ENCODE measurements around the gene CDH4. TPM values are rescaled to one million over a fixed set of nuclear protein-coding genes. Genes with fewer than 3 reads are reported as not detected.

CDH4 gene
- total and polyA plus RNA-seq, 7 donors = under 0.01 to 0.06 TPM; not detected in 5

GRCh38 chr20:61543086-61543485 is 291.0 kb downstream of the CDH4 start:
- Histone ChIP-seq H3K9me3 (no peaks in the 10 kb centered on the region), H3K27me3 (peaks cover 0 to 21% (median 0%) of the 10 kb centered on the region in 3 donors), H3K4me3 (no peak overlapping the region), H3K27ac (no peak overlapping the region), H3K4me1 (no peaks in the 10 kb centered on the region), H3K36me3 (no peaks in the 10 kb centered on the region)
- intact Hi-C loops (cut with DNase I) = no loop called here
- WGBS, 2 donors = 65 to 83% methylated on average over 8 of the region's 8 CpGs
- no peak for TF ChIP-seq POLR2A (IDR thresholded peaks at IDR 0.05)
- TF ChIP-seq EP300 (IDR thresholded peaks at IDR 0.05) = no peak
- TF ChIP-seq, protein P1, sequence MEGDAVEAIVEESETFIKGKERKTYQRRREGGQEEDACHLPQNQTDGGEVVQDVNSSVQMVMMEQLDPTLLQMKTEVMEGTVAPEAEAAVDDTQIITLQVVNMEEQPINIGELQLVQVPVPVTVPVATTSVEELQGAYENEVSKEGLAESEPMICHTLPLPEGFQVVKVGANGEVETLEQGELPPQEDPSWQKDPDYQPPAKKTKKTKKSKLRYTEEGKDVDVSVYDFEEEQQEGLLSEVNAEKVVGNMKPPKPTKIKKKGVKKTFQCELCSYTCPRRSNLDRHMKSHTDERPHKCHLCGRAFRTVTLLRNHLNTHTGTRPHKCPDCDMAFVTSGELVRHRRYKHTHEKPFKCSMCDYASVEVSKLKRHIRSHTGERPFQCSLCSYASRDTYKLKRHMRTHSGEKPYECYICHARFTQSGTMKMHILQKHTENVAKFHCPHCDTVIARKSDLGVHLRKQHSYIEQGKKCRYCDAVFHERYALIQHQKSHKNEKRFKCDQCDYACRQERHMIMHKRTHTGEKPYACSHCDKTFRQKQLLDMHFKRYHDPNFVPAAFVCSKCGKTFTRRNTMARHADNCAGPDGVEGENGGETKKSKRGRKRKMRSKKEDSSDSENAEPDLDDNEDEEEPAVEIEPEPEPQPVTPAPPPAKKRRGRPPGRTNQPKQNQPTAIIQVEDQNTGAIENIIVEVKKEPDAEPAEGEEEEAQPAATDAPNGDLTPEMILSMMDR (IDR thresholded peaks at IDR 0.05) = no peak
- no peak for TF ChIP-seq POLR2AphosphoS5 (IDR thresholded peaks at IDR 0.05)
- no peak for DNase-seq

DNA sequence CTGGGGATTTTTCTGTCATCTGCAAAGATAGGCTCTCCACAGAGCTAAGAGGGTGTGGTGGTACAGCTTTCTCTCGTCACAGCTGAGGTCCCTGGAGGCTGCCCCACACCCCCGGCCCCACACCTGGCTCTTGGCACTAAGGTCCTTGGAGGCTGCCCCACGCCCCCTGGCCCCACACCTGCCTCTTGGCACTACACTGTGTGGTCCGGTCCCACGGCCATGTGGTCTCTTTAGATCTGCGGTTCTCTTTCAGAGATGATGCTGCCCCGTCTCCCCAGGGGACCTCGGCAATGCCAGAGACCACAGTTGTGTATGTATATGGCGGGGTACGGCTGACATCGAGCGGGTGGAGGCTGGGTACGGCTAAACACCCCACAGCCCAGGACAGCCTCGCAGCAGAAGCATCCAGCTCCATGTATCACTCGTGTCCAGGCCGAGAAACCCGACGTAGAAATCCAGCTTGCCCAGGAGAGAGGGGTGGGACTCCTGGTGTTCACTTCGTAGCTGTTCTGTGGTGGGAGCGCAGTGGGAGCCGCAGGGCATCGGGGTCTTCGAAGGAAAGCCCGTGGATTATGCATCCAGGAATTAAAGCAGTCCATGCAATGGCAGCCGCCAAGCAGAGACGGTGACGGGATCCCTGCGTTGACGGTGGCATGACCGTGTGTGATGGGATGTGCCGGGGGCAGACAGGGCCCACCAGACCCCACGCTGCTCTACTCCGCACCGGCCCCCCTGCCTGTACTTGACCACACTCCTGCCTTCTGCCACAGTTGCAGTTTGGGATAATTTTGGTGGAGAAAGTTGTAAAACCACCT is 292.1 kb downstream of the CDH4 start:
- H3K36me3 ChIP-seq = no peaks in the 10 kb centered on the region
- DNase-seq = no peak
- peaks cover 0 to 31% (median 0%) of the 10 kb centered on the region in 3 donors for H3K27me3 ChIP-seq
- no peak overlapping the region for H3K4me3 ChIP-seq
- TF ChIP-seq, protein P1 (IDR thresholded peaks at IDR 0.05) = no peak
- TF ChIP-seq POLR2A (IDR thresholded peaks at IDR 0.05) (no peak), EP300 (IDR thresholded peaks at IDR 0.05) (no peak)
- WGBS, 2 donors = 86 to 90% methylated on average over 34 of the region's 34 CpGs
- no peak overlapping the region for H3K27ac ChIP-seq
- intact Hi-C loops (cut with DNase I) = no loop called here
- no peaks in the 10 kb centered on the region for H3K4me1 ChIP-seq
- H3K9me3 ChIP-seq = no peaks in the 10 kb centered on the region

GRCh38 chr20:61544910-61545889 is 293.1 kb downstream of the CDH4 start:
- Histone ChIP-seq H3K27ac (no peak overlapping the region), H3K27me3 (peaks cover 0 to 42% (median 0%) of the 10 kb centered on the region in 3 donors), H3K4me1 (no peaks in the 10 kb centered on the region), H3K9me3 (no peaks in the 10 kb centered on the region), H3K4me3 (no peak overlapping the region), H3K36me3 (no peaks in the 10 kb centered on the region)
- 88% methylated on average over 35 of the region's 35 CpGs for WGBS, 2 donors
- DNase-seq = no peak
- intact Hi-C loops (cut with DNase I) = no loop called here
- TF ChIP-seq EP300 (IDR thresholded peaks at IDR 0.05) (no peak), POLR2AphosphoS5 (IDR thresholded peaks at IDR 0.05) (no peak), POLR2A (IDR thresholded peaks at IDR 0.05) (no peak)
- TF ChIP-seq, protein P1 (IDR thresholded peaks at IDR 0.05) = no peak

DNA sequence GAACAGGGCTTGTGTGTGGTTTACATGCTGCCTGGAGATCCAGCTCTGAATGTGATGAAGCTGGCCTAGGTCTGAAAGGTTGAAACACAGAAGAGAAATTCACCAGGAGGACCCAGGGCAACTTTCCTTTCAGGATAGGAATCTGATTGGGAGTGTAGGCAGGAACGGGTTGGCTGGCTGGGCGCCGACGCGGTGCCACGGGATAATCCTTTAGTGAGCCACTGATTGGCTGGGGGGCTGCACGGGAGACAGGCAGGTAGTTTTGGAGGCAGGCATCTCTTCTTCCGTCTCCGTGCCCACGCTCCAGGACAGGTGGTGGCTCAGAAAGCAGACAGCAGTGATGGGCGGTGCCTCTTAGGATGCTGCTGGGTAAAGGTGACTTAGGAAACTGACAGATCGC is 294.6 kb downstream of the CDH4 start:
- no peak for DNase-seq
- no peak for TF ChIP-seq POLR2A (IDR thresholded peaks at IDR 0.05)
- no peak for TF ChIP-seq POLR2AphosphoS5 (IDR thresholded peaks at IDR 0.05)
- no peak for TF ChIP-seq EP300 (IDR thresholded peaks at IDR 0.05)
- TF ChIP-seq, protein P1 (IDR thresholded peaks at IDR 0.05) = no peak
- Histone ChIP-seq H3K27me3 (peaks cover 0 to 47% (median 0%) of the 10 kb centered on the region in 3 donors), H3K9me3 (peaks cover 0 to 3% (median 0%) of the 10 kb centered on the region in 4 donors), H3K4me3 (no peak overlapping the region), H3K36me3 (no peaks in the 10 kb centered on the region), H3K27ac (no peak overlapping the region), H3K4me1 (no peaks in the 10 kb centered on the region)
- 88 to 92% methylated on average over 12 of the region's 12 CpGs for WGBS, 2 donors
- intact Hi-C loops (cut with DNase I) = no loop called here

Data from sigmoid colon (tissue), 7 donors.